Amygdala (tissue), 56 donors: Measurements from ENCODE around the gene TGM1.
"Not testable (repeated sequence)": the region's sequence is repeated elsewhere in the genome, so short reads cannot be mapped to it uniquely, and the experiment has no call there.

Source experiments
- DNase-seq, 56 donors: peaks; one replicate each; lab custom pipeline; 2025; lab: John Stamatoyannopoulos, UW

Gene TGM1

DNA sequence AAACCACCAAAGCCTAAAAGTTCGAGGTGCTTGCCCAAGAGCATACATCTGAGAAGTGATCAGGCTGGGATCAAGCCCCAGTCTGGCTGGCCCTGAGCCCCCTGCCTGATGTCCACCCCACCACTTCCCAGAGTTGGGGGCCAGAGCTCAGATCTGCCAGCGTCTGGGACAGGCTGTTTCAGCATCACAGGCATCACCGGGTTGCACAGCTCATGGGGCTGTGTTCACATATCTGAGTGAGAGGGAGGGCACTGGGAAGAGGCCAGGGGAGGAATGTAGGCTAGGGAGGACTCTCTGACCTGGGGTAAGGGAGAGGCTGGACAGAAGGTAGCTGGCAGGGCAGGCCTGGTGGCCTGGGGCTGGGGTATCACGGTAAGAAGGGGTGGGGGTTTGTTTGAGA lies 6.0 kb downstream of the TGM1 start:
- DNase-seq: no peak

GRCh38 chr14:24255931-24256711 lies 6.9 kb downstream of the TGM1 start:
- DNase-seq: no peak

DNA sequence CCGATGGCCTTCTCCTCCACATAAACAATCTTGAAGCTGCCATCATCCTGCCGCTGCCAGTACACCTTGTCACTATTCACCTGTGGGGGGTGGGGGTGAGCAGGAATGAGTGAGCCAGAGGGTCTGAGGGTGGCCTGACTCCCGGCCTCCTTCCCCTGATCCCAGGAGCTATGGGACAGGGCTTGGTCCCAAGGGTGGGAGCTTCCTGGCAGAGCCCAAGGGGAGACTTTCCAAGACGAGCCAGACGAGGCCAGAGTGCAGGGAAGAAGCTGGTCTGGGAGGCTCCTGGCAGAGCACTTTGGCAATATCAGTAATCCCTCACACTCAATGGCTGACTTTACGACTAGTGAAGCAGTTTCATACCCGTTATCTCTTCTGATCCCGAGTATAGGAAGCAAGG lies 7.5 kb downstream of the TGM1 start:
- no peak for DNase-seq

- DNase-seq: no peak
Measured at GRCh38 chr14:24254630-24255392, 8.2 kb downstream of the TGM1 start.

GRCh38 chr14:24253936-24254335 lies 9.0 kb downstream of the TGM1 start:
- no peak for DNase-seq

DNA sequence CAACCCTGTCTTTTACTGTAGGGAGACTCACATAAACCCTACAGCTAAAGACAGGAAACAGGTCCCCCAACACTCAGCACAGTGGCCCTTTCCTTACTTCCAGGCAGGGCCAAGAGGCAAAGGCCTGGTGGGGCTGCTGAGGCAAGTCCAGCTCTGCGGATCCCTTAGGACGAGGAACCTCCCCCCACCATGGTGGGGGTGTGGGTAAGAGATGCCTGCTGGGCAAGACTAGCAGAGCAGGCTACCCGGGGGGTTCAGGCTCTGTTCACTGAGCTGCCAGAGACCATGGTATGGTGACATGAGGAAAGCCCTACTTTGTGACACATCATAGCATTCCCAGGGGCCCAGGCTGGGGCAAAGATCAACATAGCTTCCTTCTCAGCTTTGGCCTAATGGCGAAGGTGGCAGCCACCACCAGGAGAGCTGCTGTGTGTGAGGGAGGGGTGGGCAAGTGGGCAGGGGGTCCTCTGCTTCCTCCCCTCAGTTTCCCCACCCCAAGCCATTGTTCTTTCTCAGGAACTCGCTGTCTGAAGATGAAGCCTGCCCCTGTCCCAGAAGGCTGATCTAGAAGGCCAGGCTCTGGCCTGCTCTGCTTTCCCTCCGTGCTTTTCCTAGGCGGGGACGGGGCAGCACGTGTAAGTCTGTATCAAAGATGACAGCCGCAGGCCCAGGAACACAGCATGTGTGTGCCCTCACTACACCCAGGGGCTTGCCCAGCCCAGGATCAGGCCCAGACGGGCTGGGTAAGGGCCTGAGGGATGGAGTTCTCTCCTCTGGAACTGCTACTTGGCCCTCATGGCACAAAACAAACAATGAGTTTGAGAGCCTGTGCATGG lies 10.5 kb downstream of the TGM1 start:
- no peak for DNase-seq

DNA sequence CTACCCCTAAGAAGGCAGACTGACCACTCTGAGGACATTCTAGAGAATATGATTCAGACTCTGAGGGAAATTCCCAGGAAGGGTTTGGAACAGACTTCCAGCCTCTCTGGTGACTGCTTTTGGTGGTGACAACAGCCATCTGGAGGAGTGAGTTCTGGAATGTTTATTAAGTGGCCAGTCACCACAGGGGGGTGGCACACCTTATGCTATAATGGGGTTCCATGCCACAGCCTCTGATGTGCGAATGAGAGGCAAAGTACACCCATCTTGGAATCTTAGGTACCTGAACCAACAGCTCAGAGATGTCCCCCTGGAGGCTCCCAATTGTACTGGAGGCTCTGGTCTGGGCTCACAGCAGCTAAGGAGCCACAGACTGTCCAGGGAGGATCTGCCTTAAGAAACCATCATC lies 11.1 kb downstream of the TGM1 start:
- DNase-seq: no peak

GRCh38 chr14:24250354-24250753 lies 12.6 kb downstream of the TGM1 start:
- DNase-seq: no peak

- DNase-seq: no peak
Measured at GRCh38 chr14:24249230-24250021, 13.6 kb downstream of the TGM1 start.

DNA sequence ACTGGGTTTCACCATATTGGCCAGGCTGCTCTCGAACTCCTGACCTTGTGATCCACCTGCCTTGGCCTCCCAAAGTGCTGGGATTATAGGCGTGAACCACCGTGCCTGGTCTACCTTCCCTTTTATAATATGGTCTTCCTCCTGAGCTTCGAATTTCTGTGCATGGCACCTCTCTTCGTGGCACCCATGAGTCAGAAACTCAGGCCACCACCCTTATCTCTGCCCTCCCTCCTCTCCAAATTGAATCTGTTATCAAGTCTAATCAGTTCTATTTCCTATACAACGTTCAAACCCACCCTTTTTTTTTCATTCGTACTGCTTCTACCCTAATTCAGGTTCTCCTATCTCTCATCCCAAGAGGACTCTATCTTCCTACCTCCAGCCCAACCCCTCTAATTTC lies 15.6 kb downstream of the TGM1 start:
- no peak for DNase-seq

- no peak for DNase-seq
Measured at GRCh38 chr14:24246765-24247212, 16.2 kb downstream of the TGM1 start.

DNA sequence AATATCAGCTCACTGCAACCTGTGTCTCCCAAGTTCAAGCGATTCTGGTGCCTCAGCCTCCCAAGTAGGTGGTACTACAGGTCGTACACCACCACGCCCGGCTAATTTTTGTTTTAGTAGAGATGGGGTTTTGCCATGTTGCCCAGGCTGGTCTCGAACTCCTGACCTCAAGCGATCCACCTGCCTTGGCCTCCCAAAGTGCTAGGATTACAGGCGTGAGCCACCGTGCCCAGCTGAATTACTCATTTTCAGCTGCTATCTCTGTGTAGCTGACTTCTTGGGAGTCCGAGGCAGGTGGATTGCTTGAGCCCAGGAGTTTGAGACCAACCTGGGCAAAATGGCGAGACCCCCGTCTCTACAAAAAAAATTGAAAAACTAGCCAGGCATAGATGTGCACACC lies 17.6 kb downstream of the TGM1 start:
- not testable (repeated sequence) for DNase-seq

GRCh38 chr14:24243336-24243836 lies 19.6 kb downstream of the TGM1 start:
- DNase-seq: peak in 1 of 56 donors; percentile 37

GRCh38 chr14:24241829-24242443 lies 21.0 kb downstream of the TGM1 start:
- peak in 39 of 56 donors; percentile 56 to 99 (median 95) for DNase-seq

DNA sequence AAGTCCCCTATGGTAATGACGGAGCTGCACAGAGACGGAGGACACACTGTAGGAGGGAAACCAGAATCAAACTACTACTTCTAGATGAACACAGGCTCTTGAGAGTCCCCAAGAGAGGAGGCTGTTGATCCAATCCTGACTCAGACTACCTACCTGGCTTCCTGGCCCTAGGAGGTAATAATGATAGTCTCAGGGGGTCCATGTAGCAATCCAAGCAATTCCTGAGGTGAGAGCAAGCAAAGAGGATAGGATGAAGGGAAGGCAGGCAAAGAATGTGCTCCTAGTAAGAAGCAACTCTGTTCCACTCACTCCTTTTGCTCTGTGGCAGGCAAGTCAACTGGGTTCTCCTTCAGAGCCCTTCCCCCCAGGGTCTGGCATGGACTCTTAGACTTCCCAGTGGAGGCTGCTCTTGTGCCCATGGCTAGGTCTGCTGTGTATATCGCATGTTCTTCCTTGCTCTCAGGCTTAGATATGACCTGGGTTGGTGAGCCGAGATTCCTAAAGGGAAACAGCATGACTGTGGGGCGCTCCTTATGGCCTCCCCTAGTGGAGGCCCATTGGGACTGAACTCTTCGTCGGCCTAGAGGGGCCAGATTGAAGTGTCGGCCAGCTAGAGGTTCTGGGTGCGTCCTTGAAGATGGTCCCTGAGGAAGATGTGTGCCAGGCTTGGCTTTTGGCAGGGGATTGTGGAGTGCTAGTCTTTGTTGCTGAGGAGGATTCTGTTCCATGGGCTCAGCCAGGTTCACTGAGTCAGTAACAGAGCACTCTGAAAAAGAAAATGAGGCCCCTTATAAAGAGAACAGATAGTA lies 22.7 kb downstream of the TGM1 start:
- DNase-seq: no peak

- DNase-seq: no peak
Measured at GRCh38 chr14:24238527-24239037, 24.4 kb downstream of the TGM1 start.

- DNase-seq: no peak
Measured at GRCh38 chr14:24238123-24238522, 24.9 kb downstream of the TGM1 start.

GRCh38 chr14:24237463-24237955 lies 25.5 kb downstream of the TGM1 start:
- no peak for DNase-seq
